Endothelial cell of umbilical vein (primary cell): ENCODE measurements around the gene EFCAB13. TPM values are rescaled to one million over a fixed set of nuclear protein-coding genes. Genes with fewer than 3 reads are reported as not detected.

ENCODE experiments used
- BruUV-seq: library from RNA; stranded (reverse); fragments of 400-500 nt; replicated peaks from 2 replicates; lab custom pipeline; 2021; lab: Mats Ljungman, UMichigan
- CTCF ChIA-PET: fragments of 300-600, 350-600 bp; sonication (Branson Sonifier 250); formaldehyde crosslinking; loops from one replicate; lab custom pipeline; 2021; ENCODE audit warnings: antibody characterized with exemption, inconsistent platforms; lab: Charles Lee
- POLR2A ChIA-PET: fragments of 300-600, 350-600 bp; sonication (Branson Sonifier 250); formaldehyde crosslinking; loops from one replicate; lab custom pipeline; 2021; ENCODE audit warnings: antibody characterized with exemption, inconsistent platforms; lab: Charles Lee
- DNase-seq: peaks from one replicate; pipeline ENCODE4 v3.0.0-alpha.2; 2011; ENCODE audit warnings: low read depth, low spot score
- FAIRE-seq: peaks from 2 replicates; lab custom pipeline; 2011; peaks lifted over from hg19 to GRCh38; lab: Jason Lieb, UNC
- H2AFZ ChIP-seq: 2 replicates; pipeline ENCODE4 v1.6.0; 2012; ENCODE audit warnings: low read depth, low read length, control low read depth, inconsistent platforms
- H3K27ac ChIP-seq: 2 replicates; pipeline ENCODE4 v1.5.1; 2011; ENCODE audit warnings: low read depth, mild to moderate bottlenecking, control low read depth, low read length, moderate library complexity; ENCODE audit not compliant: insufficient read depth
- H3K27me3 ChIP-seq, 2 experiments: 2 replicates each; pipeline versions ENCODE4 v1.6.0 to v1.6.1; 2011; ENCODE audit warnings: low read length in 2 of 2, mixed read lengths in 1 of 2; ENCODE audit not compliant: control insufficient read depth in 2 of 2, insufficient read depth in 2 of 2
- H3K36me3 ChIP-seq, 2 experiments: 2 replicates in 1 of 2; 3 replicates in 1 of 2; pipeline ENCODE4 v1.5.1; 2011; ENCODE audit warnings: low read length in 2 of 2, mild to moderate bottlenecking in 1 of 2, moderate library complexity in 1 of 2; ENCODE audit not compliant: control insufficient read depth in 2 of 2, insufficient read depth in 2 of 2; ENCODE audit errors: extremely low read depth in 1 of 2
- H3K4me1 ChIP-seq: 3 replicates; pipeline ENCODE4 v1.5.1; 2011; ENCODE audit warnings: mild to moderate bottlenecking, low read length; ENCODE audit not compliant: control insufficient read depth, insufficient read depth; ENCODE audit errors: extremely low read depth
- H3K4me2 ChIP-seq: 2 replicates; pipeline ENCODE4 v1.6.1; 2011; ENCODE audit warnings: low read length, control low read depth, mixed read lengths; ENCODE audit not compliant: insufficient read depth
- H3K4me3 ChIP-seq, 3 experiments: fragments of 200-600 bp in 1 of 3; sonication (generic), shearing (Covaris generic) in 1 of 3; replicated peaks in 1 of 3; 2 replicates each; pipeline ENCODE4 v1.5.1; 2011 to 2016; ENCODE audit warnings: control low read depth in 3 of 3, low read length in 3 of 3, mild to moderate bottlenecking in 2 of 3, inconsistent platforms in 1 of 3, low read depth in 1 of 3, moderate library complexity in 1 of 3; ENCODE audit not compliant: insufficient read depth in 1 of 3
- H3K79me2 ChIP-seq: 2 replicates; pipeline ENCODE4 v1.6.0; 2012; ENCODE audit warnings: low read length, inconsistent platforms; ENCODE audit not compliant: control insufficient read depth, insufficient read depth
- H3K9ac ChIP-seq: replicated peaks from 2 replicates; pipeline ENCODE3; 2011; ENCODE audit warnings: low read length, control low read depth; ENCODE audit not compliant: insufficient read depth; ENCODE audit errors: extremely low read depth
- H3K9me1 ChIP-seq: replicated peaks from 3 replicates; pipeline ENCODE4 v1.6.0; 2011; ENCODE audit warnings: mild to moderate bottlenecking, low read length; ENCODE audit not compliant: control insufficient read depth, insufficient read depth; ENCODE audit errors: extremely low read depth
- H3K9me3 ChIP-seq: replicated peaks from 2 replicates; pipeline ENCODE4 v1.5.1; 2012; ENCODE audit warnings: low read length, inconsistent platforms; ENCODE audit not compliant: control insufficient read depth, insufficient read depth
- H4K20me1 ChIP-seq: replicated peaks from 2 replicates; pipeline ENCODE3; 2011; ENCODE audit warnings: mild to moderate bottlenecking, low read length; ENCODE audit not compliant: control insufficient read depth, insufficient read depth; ENCODE audit errors: extremely low read depth
- EZH2 ChIP-seq: IDR thresholded peaks from 2 replicates; pipeline ENCODE4 v1.6.1; 2012; ENCODE audit warnings: borderline replicate concordance, low read depth, mild to moderate bottlenecking, moderate library complexity, low read length, inconsistent platforms; ENCODE audit not compliant: severe bottlenecking
- FOS ChIP-seq: IDR thresholded peaks from 2 replicates; pipeline ENCODE4 v1.6.1; 2011; ENCODE audit warnings: mild to moderate bottlenecking, low read length, moderate library complexity, borderline replicate concordance; ENCODE audit not compliant: insufficient read depth
- GATA2 ChIP-seq: IDR thresholded peaks from 2 replicates; pipeline ENCODE4 v1.7.0; 2011; ENCODE audit warnings: low read depth, mild to moderate bottlenecking, moderate library complexity, mixed read lengths, low read length; ENCODE audit not compliant: insufficient read length, insufficient read depth
- JUN ChIP-seq: IDR thresholded peaks from 2 replicates; pipeline ENCODE4 v1.6.1; 2011; ENCODE audit warnings: borderline replicate concordance, low read depth; ENCODE audit not compliant: insufficient read length, insufficient read depth
- MYC ChIP-seq: IDR thresholded peaks from one replicate; pipeline ENCODE4 v1.6.1; 2011; ENCODE audit warnings: mild to moderate bottlenecking, low read depth, low read length
- POLR2A ChIP-seq: IDR thresholded peaks from 2 replicates; pipeline ENCODE4 v1.6.1; 2012; ENCODE audit warnings: low read depth, mild to moderate bottlenecking, control low read depth, low read length
- POLR2AphosphoS5 ChIP-seq: IDR thresholded peaks from 2 replicates; pipeline ENCODE4 v1.6.1; 2012; ENCODE audit warnings: low read depth, mild to moderate bottlenecking, control low read depth, low read length, moderate library complexity; ENCODE audit not compliant: insufficient read depth
- dilution Hi-C: fragments of 300-500 bp; cut with MboI; formaldehyde crosslinking; loops from one replicate; pipeline ENCODE4 v1.15.0; 2019; ENCODE audit warnings: low sequenced_read_pairs; ENCODE audit not compliant: extremely low pct_ligation_motif_present
- intact Hi-C: fragments of 100-400 bp; cut with micrococcal nuclease; formaldehyde crosslinking; loops from one replicate; pipeline ENCODE4 v1.10.0; 2022
- polyA plus RNA-seq, 4 experiments: library from polyadenylated mRNA; depleted of rRNA in 3 of 4; stranded (reverse) in 3 of 4; unstranded in 1 of 4; fragments of >200 nt; gene quantifications; 2 replicates each; pipeline versions ENCODE4 v1.2.1 to v1.2.3, GENCODE V29; 2011 to 2012; ENCODE audit warnings: missing spikeins in 1 of 4
- total RNA-seq: library from RNA; stranded (reverse); gene quantifications from 2 replicates; pipeline ENCODE4 v1.2.3, GENCODE V29; 2021
- TF ChIP-seq, protein P1 (sequence below): IDR thresholded peaks from 2 replicates; pipeline ENCODE4 v1.6.1; 2011; ENCODE audit not compliant: insufficient read depth, insufficient read length
- TF ChIP-seq, protein P2 (sequence below), 2 donors: IDR thresholded peaks; 1 replicate in 1 of 2; 2 replicates in 1 of 2; pipeline ENCODE4 v1.5.1; 2011; ENCODE audit warnings: low read length in 2 of 2, mild to moderate bottlenecking in 2 of 2, moderate library complexity in 2 of 2, control low read depth in 1 of 2, inconsistent platforms in 1 of 2, low read depth in 1 of 2; ENCODE audit not compliant: insufficient read depth in 1 of 2; ENCODE audit errors: extremely low read depth in 1 of 2

EFCAB13 gene
- total and polyA plus RNA-seq, 2 donors (not counting 3 experiments of a cell fraction or from before 2014, with no cell fraction given), result 0.86 to 12.9 TPM

DNA sequence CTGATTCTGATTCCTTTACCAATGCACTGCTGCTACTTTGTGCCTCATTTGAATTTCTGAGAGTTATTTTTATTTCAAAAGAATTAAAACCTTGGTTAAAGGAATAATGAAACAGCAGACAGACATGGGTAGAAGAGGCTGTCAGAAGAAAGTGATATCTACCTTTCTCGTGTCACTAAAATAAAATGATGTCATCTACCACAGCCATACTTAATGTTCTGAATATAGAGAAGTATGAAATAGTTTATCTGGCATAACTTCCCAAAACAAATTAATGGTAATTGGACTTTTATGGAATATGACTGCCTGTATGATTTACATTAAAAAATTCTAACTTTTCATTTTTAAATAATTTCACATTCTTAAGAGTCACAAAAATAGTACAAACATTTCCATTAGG is 52.5 kb downstream of the EFCAB13 start:
- CTCF ChIA-PET, result no interaction called here
- no peak overlapping the region for H3K4me3 ChIP-seq
- dilution Hi-C loops, result no loop called here
- no peaks in the 10 kb centered on the region for H4K20me1 ChIP-seq
- intact Hi-C loops, result no loop called here
- H3K36me3 ChIP-seq, result no peaks in the 10 kb centered on the region
- H3K27ac ChIP-seq, result no peak overlapping the region
- H3K4me2 ChIP-seq, result no peak overlapping the region
- H3K79me2 ChIP-seq, result no peaks in the 10 kb centered on the region
- no peaks in the 10 kb centered on the region for H3K27me3 ChIP-seq
- no TSS peak for BruUV-seq
- no peaks in the 10 kb centered on the region for H3K9me3 ChIP-seq
- H3K4me1 ChIP-seq, result no peaks in the 10 kb centered on the region
- POLR2A ChIA-PET, result no interaction called here
- no peak for FAIRE-seq
- no peak for TF ChIP-seq FOS
- no peak for TF ChIP-seq POLR2AphosphoS5
- TF ChIP-seq, protein P1, sequence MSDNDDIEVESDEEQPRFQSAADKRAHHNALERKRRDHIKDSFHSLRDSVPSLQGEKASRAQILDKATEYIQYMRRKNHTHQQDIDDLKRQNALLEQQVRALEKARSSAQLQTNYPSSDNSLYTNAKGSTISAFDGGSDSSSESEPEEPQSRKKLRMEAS, result no peak
- no peak for TF ChIP-seq EZH2
- no peak for TF ChIP-seq POLR2A
- TF ChIP-seq, protein P2, sequence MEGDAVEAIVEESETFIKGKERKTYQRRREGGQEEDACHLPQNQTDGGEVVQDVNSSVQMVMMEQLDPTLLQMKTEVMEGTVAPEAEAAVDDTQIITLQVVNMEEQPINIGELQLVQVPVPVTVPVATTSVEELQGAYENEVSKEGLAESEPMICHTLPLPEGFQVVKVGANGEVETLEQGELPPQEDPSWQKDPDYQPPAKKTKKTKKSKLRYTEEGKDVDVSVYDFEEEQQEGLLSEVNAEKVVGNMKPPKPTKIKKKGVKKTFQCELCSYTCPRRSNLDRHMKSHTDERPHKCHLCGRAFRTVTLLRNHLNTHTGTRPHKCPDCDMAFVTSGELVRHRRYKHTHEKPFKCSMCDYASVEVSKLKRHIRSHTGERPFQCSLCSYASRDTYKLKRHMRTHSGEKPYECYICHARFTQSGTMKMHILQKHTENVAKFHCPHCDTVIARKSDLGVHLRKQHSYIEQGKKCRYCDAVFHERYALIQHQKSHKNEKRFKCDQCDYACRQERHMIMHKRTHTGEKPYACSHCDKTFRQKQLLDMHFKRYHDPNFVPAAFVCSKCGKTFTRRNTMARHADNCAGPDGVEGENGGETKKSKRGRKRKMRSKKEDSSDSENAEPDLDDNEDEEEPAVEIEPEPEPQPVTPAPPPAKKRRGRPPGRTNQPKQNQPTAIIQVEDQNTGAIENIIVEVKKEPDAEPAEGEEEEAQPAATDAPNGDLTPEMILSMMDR (IDR thresholded peaks at IDR 0.05; ENCODE audit: extremely low read depth in 1 of 2, insufficient read depth in 1 of 2, low read depth in 1 of 2, low read length in 2 of 2), result no peak
- no peak for TF ChIP-seq MYC
- TF ChIP-seq GATA2, result no peak
- no peak for TF ChIP-seq JUN
- H3K9me1 ChIP-seq, result no peaks in the 10 kb centered on the region
- no peak for DNase-seq
- H2AFZ ChIP-seq, result no peak overlapping the region
- no peak overlapping the region for H3K9ac ChIP-seq
